ENCODE results near the gene FHOD3.

- TF ChIP-seq CTCF (conservative IDR thresholded peaks at IDR 0.05; ENCODE audit: low read depth in 2 of 2): no peak
- no peak for TF ChIP-seq ETS1 (IDR thresholded peaks at IDR 0.05)
- no peak for TF ChIP-seq EZH2 (IDR thresholded peaks at IDR 0.05; ENCODE audit: low read depth, unreplicated experiment)
These were observed 184.4 kb downstream of the FHOD3 start for GRCh38 chr18:36481935-36482334.
